Naive B cell (primary cell): ENCODE measurements around the gene WDR27. TPM values are rescaled to one million over a fixed set of nuclear protein-coding genes. Genes with fewer than 3 reads are reported as not detected.

Source experiments
- ATAC-seq, 2 donors: fragments of 150-1000 bp; cut with Tn5 transposase; 2 replicates each; pipeline ENCODE4 v1.10.0; 2021; ENCODE audit warnings: low read depth in 2 of 2, mild to moderate bottlenecking in 2 of 2, moderate library complexity in 2 of 2
- DNase-seq: peaks from one replicate; pipeline ENCODE4 v3.0.0; 2022
- H3K27ac Mint-ChIP-seq, 6 donors: one replicate each; pipeline ENCODE4 v1.8.0; 2020 to 2022; ENCODE audit warnings: mild to moderate bottlenecking in 6 of 6, mixed read lengths in 6 of 6, moderate library complexity in 5 of 6, inconsistent platforms in 2 of 6
- H3K27me3 Mint-ChIP-seq, 3 donors: one replicate each; pipeline ENCODE4 v1.8.0; 2021 to 2022; ENCODE audit warnings: mixed read lengths in 3 of 3, mild to moderate bottlenecking in 1 of 3
- H3K36me3 Mint-ChIP-seq, 2 donors: one replicate each; pipeline ENCODE4 v1.8.0; 2020 to 2022; ENCODE audit warnings: mixed read lengths in 2 of 2, inconsistent platforms in 1 of 2, mild to moderate bottlenecking in 1 of 2
- H3K4me1 Mint-ChIP-seq, 3 donors: one replicate each; pipeline ENCODE4 v1.8.0; 2020 to 2022; ENCODE audit warnings: mixed read lengths in 3 of 3, inconsistent platforms in 1 of 3, mild to moderate bottlenecking in 1 of 3, moderate library complexity in 1 of 3
- H3K4me3 Mint-ChIP-seq, 8 donors: one replicate each; pipeline ENCODE4 v1.8.0; 2020 to 2022; ENCODE audit warnings: mild to moderate bottlenecking in 8 of 8, mixed read lengths in 8 of 8, moderate library complexity in 8 of 8, inconsistent platforms in 2 of 8
- H3K9me3 Mint-ChIP-seq, 7 donors: one replicate each; pipeline ENCODE4 v1.8.0; 2020 to 2022; ENCODE audit warnings: mixed read lengths in 7 of 7, mild to moderate bottlenecking in 5 of 7, inconsistent platforms in 2 of 7, moderate library complexity in 1 of 7
- polyA plus RNA-seq, 6 donors: library from polyadenylated mRNA; unstranded; fragments of 300-500 nt; fragmentation: Illumina TruSeq; gene quantifications; one replicate each; pipeline ENCODE4 v1.2.3, GENCODE V29; 2021; ENCODE audit warnings: low read depth in 6 of 6

The WDR27 gene
- polyA plus RNA-seq, 6 donors from 2014 or later, result 9.9 to 17.8 (median 15.2) TPM

GRCh38 chr6:169723991-169724493 lies 22.2 kb upstream of the WDR27 start:
- ATAC-seq (peak; percentile 44), DNase-seq (peak; percentile 53)
- Mint-ChIP-seq H3K9me3 (no peaks in the 10 kb centered on the region), H3K36me3 (no peaks in the 10 kb centered on the region), H3K27ac (peak overlapping the region in 2 of 6 donors; percentile 64 to 79), H3K4me3 (peak overlapping the region in 7 of 8 donors; percentile 46 to 88 (median 59)), H3K4me1 (peaks cover 26 to 30% (median 27%) of the 10 kb centered on the region in 3 donors), H3K27me3 (no peaks in the 10 kb centered on the region)

GRCh38 chr6:169723200-169723909 lies 21.5 kb upstream of the WDR27 start:
- peak overlapping the region; percentile 82 to 97 (median 94) for H3K4me3 Mint-ChIP-seq
- no peaks in the 10 kb centered on the region for H3K36me3 Mint-ChIP-seq
- peak; percentile 42 to 44 for ATAC-seq
- H3K9me3 Mint-ChIP-seq, result no peaks in the 10 kb centered on the region
- peaks cover 26 to 33% (median 28%) of the 10 kb centered on the region in 3 donors for H3K4me1 Mint-ChIP-seq
- H3K27me3 Mint-ChIP-seq, result no peaks in the 10 kb centered on the region
- peak overlapping the region; percentile 61 to 99 (median 94) for H3K27ac Mint-ChIP-seq
- peak; percentile 73 for DNase-seq

- no peaks in the 10 kb centered on the region for H3K9me3 Mint-ChIP-seq
- DNase-seq, result peak; percentile 41
- peaks cover 26 to 37% (median 28%) of the 10 kb centered on the region in 3 donors for H3K4me1 Mint-ChIP-seq
- peak overlapping the region; percentile 61 to 99 (median 94) for H3K27ac Mint-ChIP-seq
- H3K27me3 Mint-ChIP-seq, result no peaks in the 10 kb centered on the region
- peak; percentile 11 to 14 for ATAC-seq
- H3K4me3 Mint-ChIP-seq, result peak overlapping the region; percentile 82 to 97 (median 94)
- no peaks in the 10 kb centered on the region for H3K36me3 Mint-ChIP-seq
These were observed 20.8 kb upstream of the WDR27 start for GRCh38 chr6:169722362-169723199.

GRCh38 chr6:169720207-169720855 lies 18.5 kb upstream of the WDR27 start:
- Mint-ChIP-seq H3K27ac (peak overlapping the region in 2 of 6 donors; percentile 9 to 57), H3K4me3 (peak overlapping the region in 1 of 8 donors; percentile 41), H3K27me3 (no peaks in the 10 kb centered on the region), H3K4me1 (peaks cover 18 to 34% (median 22%) of the 10 kb centered on the region in 3 donors), H3K9me3 (no peaks in the 10 kb centered on the region), H3K36me3 (peaks cover 0 to 6% of the 10 kb centered on the region in 2 donors)
- DNase-seq, result no peak
- ATAC-seq, result no peak

GRCh38 chr6:169719117-169719516 lies 17.3 kb upstream of the WDR27 start:
- no peaks in the 10 kb centered on the region for H3K27me3 Mint-ChIP-seq
- no peak for DNase-seq
- H3K36me3 Mint-ChIP-seq, result peaks cover 0 to 12% of the 10 kb centered on the region in 2 donors
- no peak for ATAC-seq
- peak overlapping the region in 1 of 6 donors; percentile 40 for H3K27ac Mint-ChIP-seq
- no peak overlapping the region for H3K4me3 Mint-ChIP-seq
- H3K4me1 Mint-ChIP-seq, result peaks cover 18 to 30% (median 22%) of the 10 kb centered on the region in 3 donors
- no peaks in the 10 kb centered on the region for H3K9me3 Mint-ChIP-seq

GRCh38 chr6:169714595-169714994 lies 12.8 kb upstream of the WDR27 start:
- H3K4me1 Mint-ChIP-seq, result peaks cover 4 to 11% (median 6%) of the 10 kb centered on the region in 3 donors

GRCh38 chr6:169714178-169714577 lies 12.3 kb upstream of the WDR27 start:
- no peaks in the 10 kb centered on the region for H3K9me3 Mint-ChIP-seq
- H3K4me1 Mint-ChIP-seq, result peaks cover 1 to 11% (median 2%) of the 10 kb centered on the region in 3 donors
- H3K27me3 Mint-ChIP-seq, result no peaks in the 10 kb centered on the region
- H3K4me3 Mint-ChIP-seq, result no peak overlapping the region
- H3K36me3 Mint-ChIP-seq, result peaks cover 3 to 20% of the 10 kb centered on the region in 2 donors
- DNase-seq, result no peak
- peak overlapping the region in 1 of 6 donors; percentile 7 for H3K27ac Mint-ChIP-seq
- ATAC-seq, result no peak

More at GRCh38 chr6:169714595-169714994, 12.8 kb upstream of the WDR27 start:
- H3K4me3 Mint-ChIP-seq, result no peak overlapping the region
- ATAC-seq (no peak), DNase-seq (no peak)
- H3K27ac Mint-ChIP-seq, result no peak overlapping the region
- H3K27me3 Mint-ChIP-seq, result no peaks in the 10 kb centered on the region
- H3K36me3 Mint-ChIP-seq, result peaks cover 3 to 19% of the 10 kb centered on the region in 2 donors
- no peaks in the 10 kb centered on the region for H3K9me3 Mint-ChIP-seq

GRCh38 chr6:169710009-169710408 lies 8.2 kb upstream of the WDR27 start:
- H3K27ac Mint-ChIP-seq, result peak overlapping the region in 1 of 6 donors; percentile 90
- DNase-seq, result no peak
- no peak for ATAC-seq
- peaks cover 8 to 10% of the 10 kb centered on the region in 2 donors for H3K36me3 Mint-ChIP-seq
- no peaks in the 10 kb centered on the region for H3K9me3 Mint-ChIP-seq
- H3K4me1 Mint-ChIP-seq, result peaks cover 15 to 27% (median 26%) of the 10 kb centered on the region in 3 donors
- H3K4me3 Mint-ChIP-seq, result no peak overlapping the region
- H3K27me3 Mint-ChIP-seq, result no peaks in the 10 kb centered on the region

GRCh38 chr6:169709293-169709692 lies 7.5 kb upstream of the WDR27 start:
- Mint-ChIP-seq H3K9me3 (no peaks in the 10 kb centered on the region), H3K36me3 (peaks cover 7 to 8% of the 10 kb centered on the region in 2 donors), H3K27me3 (no peaks in the 10 kb centered on the region), H3K27ac (no peak overlapping the region), H3K4me1 (peaks cover 18 to 31% (median 29%) of the 10 kb centered on the region in 3 donors), H3K4me3 (no peak overlapping the region)
- DNase-seq, result no peak
- ATAC-seq, result no peak

- Mint-ChIP-seq H3K27me3 (no peaks in the 10 kb centered on the region), H3K27ac (peak overlapping the region in 3 of 6 donors; percentile 21 to 89 (median 81)), H3K36me3 (peaks cover 7% of the 10 kb centered on the region in 2 donors), H3K4me3 (no peak overlapping the region), H3K4me1 (peaks cover 24 to 44% (median 35%) of the 10 kb centered on the region in 3 donors), H3K9me3 (no peaks in the 10 kb centered on the region)
- DNase-seq (no peak), ATAC-seq (no peak)
These were observed 5.9 kb upstream of the WDR27 start for GRCh38 chr6:169707772-169708171.

GRCh38 chr6:169702840-169703246 lies 1.0 kb upstream of the WDR27 start:
- H3K27ac Mint-ChIP-seq, result peak overlapping the region; percentile 77 to 92 (median 88)
- peaks cover 41 to 61% (median 52%) of the 10 kb centered on the region in 3 donors for H3K4me1 Mint-ChIP-seq
- H3K36me3 Mint-ChIP-seq, result peaks cover 0 to 3% of the 10 kb centered on the region in 2 donors
- no peak for ATAC-seq
- H3K27me3 Mint-ChIP-seq, result no peaks in the 10 kb centered on the region
- H3K9me3 Mint-ChIP-seq, result no peaks in the 10 kb centered on the region
- peak overlapping the region; percentile 86 to 99 (median 90) for H3K4me3 Mint-ChIP-seq
- DNase-seq, result no peak

GRCh38 chr6:169701311-169701953 lies 397 bp downstream of the WDR27 start:
- peak; percentile 4 for ATAC-seq
- Mint-ChIP-seq H3K4me1 (peaks cover 35 to 52% (median 40%) of the 10 kb centered on the region in 3 donors), H3K27me3 (no peaks in the 10 kb centered on the region), H3K36me3 (peaks cover 0 to under 1% of the 10 kb centered on the region in 2 donors), H3K27ac (peak overlapping the region; percentile 90 to 98 (median 96)), H3K4me3 (peak overlapping the region; percentile 87 to 99 (median 94)), H3K9me3 (peaks cover 0 to 2% (median 0%) of the 10 kb centered on the region in 7 donors)
- DNase-seq, result no peak
